Prostate gland (tissue), 2 donors: ENCODE results near the gene RAB3GAP1.

Experiments
- POLR2A ChIP-seq: fragments of 450-650 bp; IDR thresholded peaks from one replicate; pipeline ENCODE4 v1.6.1; 2016; ENCODE audit warnings: antibody characterized with exemption, mild to moderate bottlenecking
- POLR2AphosphoS5 ChIP-seq: sonication (generic); formaldehyde crosslinking; IDR thresholded peaks from one replicate; pipeline ENCODE4 v1.6.1; 2017; ENCODE audit warnings: antibody characterized with exemption
- TF ChIP-seq, protein P1 (sequence below), 4 experiments: fragments of 200-600 bp in 2 of 4; fragments of 450-650 bp in 2 of 4; sonication (generic) in 2 of 4; IDR thresholded peaks; 1 replicate in 3 of 4; 2 replicates in 1 of 4; pipeline ENCODE4 v1.5.1; 2016 to 2019; ENCODE audit warnings: antibody characterized with exemption in 4 of 4, mild to moderate bottlenecking in 2 of 4, moderate library complexity in 2 of 4

DNA sequence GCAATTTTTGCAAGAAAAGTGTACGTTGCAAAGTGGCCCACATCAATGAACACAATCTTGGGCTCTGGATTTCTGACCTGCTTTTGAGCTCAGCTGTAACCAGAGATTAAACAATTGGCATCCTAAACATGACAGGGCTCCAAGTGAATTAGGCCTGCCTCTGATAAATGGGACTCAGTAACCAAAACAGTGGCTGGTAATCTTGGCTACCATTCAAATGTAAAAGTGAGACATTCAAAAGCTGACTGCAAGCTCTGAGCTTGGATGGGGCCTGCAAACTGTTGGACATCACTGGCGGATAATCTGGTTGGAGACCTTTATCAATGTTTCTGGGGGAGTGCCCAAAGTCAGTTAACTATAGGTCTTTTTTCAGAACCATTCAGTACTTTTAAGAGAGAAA lies 160.7 kb downstream of the RAB3GAP1 start:
- TF ChIP-seq, protein P1, sequence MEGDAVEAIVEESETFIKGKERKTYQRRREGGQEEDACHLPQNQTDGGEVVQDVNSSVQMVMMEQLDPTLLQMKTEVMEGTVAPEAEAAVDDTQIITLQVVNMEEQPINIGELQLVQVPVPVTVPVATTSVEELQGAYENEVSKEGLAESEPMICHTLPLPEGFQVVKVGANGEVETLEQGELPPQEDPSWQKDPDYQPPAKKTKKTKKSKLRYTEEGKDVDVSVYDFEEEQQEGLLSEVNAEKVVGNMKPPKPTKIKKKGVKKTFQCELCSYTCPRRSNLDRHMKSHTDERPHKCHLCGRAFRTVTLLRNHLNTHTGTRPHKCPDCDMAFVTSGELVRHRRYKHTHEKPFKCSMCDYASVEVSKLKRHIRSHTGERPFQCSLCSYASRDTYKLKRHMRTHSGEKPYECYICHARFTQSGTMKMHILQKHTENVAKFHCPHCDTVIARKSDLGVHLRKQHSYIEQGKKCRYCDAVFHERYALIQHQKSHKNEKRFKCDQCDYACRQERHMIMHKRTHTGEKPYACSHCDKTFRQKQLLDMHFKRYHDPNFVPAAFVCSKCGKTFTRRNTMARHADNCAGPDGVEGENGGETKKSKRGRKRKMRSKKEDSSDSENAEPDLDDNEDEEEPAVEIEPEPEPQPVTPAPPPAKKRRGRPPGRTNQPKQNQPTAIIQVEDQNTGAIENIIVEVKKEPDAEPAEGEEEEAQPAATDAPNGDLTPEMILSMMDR (IDR thresholded peaks at IDR 0.05) = no peak
- TF ChIP-seq POLR2A (no peak), POLR2AphosphoS5 (no peak)
